Thyroid gland (tissue), 4 donors: ENCODE measurements around the gene ARNT2.

ENCODE experiments used
- CTCF ChIP-seq, 6 experiments: fragments of 200-600 bp in 3 of 6; fragments of 450-650 bp in 3 of 6; sonication (generic) in 3 of 6; IDR thresholded peaks; one replicate each; pipeline ENCODE4 v1.5.1; 2016 to 2019; ENCODE audit warnings: antibody characterized with exemption in 6 of 6, mild to moderate bottlenecking in 2 of 6, inconsistent platforms in 1 of 6, moderate library complexity in 1 of 6
- POLR2A ChIP-seq, 2 donors: fragments of 450-650 bp; IDR thresholded peaks; one replicate each; pipeline ENCODE4 v1.6.1; 2017; ENCODE audit warnings: antibody characterized with exemption in 2 of 2, mild to moderate bottlenecking in 2 of 2, moderate library complexity in 1 of 2

DNA sequence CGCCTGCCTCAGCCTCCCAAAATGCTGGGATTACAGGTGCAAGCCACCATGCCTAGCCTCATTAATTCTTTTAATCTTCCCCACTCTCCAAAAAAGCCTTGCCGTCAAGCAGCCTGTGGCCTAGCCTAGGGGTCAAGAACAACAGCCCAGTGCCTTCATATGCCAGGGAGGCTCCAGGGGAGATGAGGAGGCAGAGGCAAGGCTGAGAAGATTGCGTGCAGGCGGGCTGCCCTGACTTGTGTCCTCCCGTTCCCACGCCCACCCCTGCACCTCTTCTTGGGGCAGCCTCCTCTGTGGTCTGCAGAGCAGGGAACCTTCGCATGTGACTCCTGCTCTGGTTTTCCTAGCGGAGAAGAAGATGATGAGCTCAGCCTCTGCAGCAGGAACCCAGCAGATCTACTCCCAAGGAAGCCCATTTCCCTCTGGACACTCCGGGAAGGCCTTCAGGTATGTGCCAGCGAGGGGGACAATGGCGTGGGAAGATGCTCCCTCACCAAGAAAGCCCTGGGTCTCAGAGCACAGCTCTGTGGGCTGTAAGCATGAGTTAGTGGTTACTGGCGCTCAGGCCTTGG lies 172.4 kb downstream of the ARNT2 start:
- TF ChIP-seq CTCF (IDR thresholded peaks at IDR 0.05) (no peak), POLR2A (IDR thresholded peaks at IDR 0.05) (no peak)
